Neural cell (in vitro differentiated cells): Measurements from ENCODE around the gene ICAM2. TPM values are rescaled to one million over a fixed set of nuclear protein-coding genes. Genes with fewer than 3 reads are reported as not detected.

Experiments
- H2AFZ ChIP-seq: fragments of 200-600, 300-800 bp; sonication (generic), shearing (Covaris generic); 2 replicates; pipeline ENCODE4 v1.6.0; 2014; ENCODE audit warnings: low read depth, mild to moderate bottlenecking, antibody characterized with exemption, low read length, moderate library complexity
- H3F3A ChIP-seq: fragments of 200-600 bp; shearing (Covaris generic); 2 replicates; pipeline ENCODE4 v1.6.1; 2016; ENCODE audit warnings: mild to moderate bottlenecking, moderate library complexity, mixed read lengths, antibody characterized with exemption, low read length; ENCODE audit not compliant: insufficient read depth, poor library complexity, severe bottlenecking
- H3K27ac ChIP-seq: fragments of 200-600, 300-800 bp; sonication (generic), shearing (Covaris generic); 2 replicates; pipeline ENCODE4 v1.5.1; 2014; ENCODE audit warnings: mild to moderate bottlenecking, low read length, moderate library complexity
- H3K27me3 ChIP-seq: fragments of 300-800, 200-600 bp; sonication (generic), shearing (Covaris generic); 2 replicates; pipeline ENCODE4 v1.6.0; 2014; ENCODE audit warnings: mild to moderate bottlenecking, low read depth, low read length, moderate library complexity; ENCODE audit not compliant: insufficient read depth
- H3K36me3 ChIP-seq: fragments of 300-800, 200-600 bp; sonication (generic), shearing (Covaris generic); 2 replicates; pipeline ENCODE4 v1.5.1; 2014; ENCODE audit warnings: mild to moderate bottlenecking, antibody characterized with exemption, low read length, moderate library complexity; ENCODE audit not compliant: insufficient read depth
- H3K4me2 ChIP-seq: fragments of 300-800, 200-600 bp; sonication (generic), shearing (Covaris generic); 2 replicates; pipeline ENCODE4 v1.6.0; 2014; ENCODE audit warnings: mild to moderate bottlenecking, low read length
- H3K4me3 ChIP-seq: fragments of 300-800, 200-600 bp; sonication (generic), shearing (Covaris generic); 2 replicates; pipeline ENCODE4 v1.5.1; 2014; ENCODE audit warnings: mild to moderate bottlenecking, low read length, moderate library complexity
- H3K79me2 ChIP-seq: fragments of 200-600 bp; shearing (Covaris generic); replicated peaks from 2 replicates; pipeline ENCODE4 v1.6.0; 2014; ENCODE audit warnings: mild to moderate bottlenecking, low read length, moderate library complexity; ENCODE audit not compliant: insufficient read depth
- H3K9ac ChIP-seq: fragments of 300-800, 200-600 bp; sonication (generic), shearing (Covaris generic); 2 replicates; pipeline ENCODE4 v1.6.1; 2016; ENCODE audit warnings: mild to moderate bottlenecking, low read length, mixed read lengths
- H3K9me2 ChIP-seq: fragments of 200-600 bp; shearing (Covaris generic); 2 replicates; pipeline ENCODE4 v1.6.1; 2016; ENCODE audit warnings: mild to moderate bottlenecking, low read length, mixed read lengths; ENCODE audit not compliant: insufficient read depth
- H3K9me3 ChIP-seq: fragments of 200-600, 300-800 bp; sonication (generic), shearing (Covaris generic); 2 replicates; pipeline ENCODE4 v1.6.1; 2016; ENCODE audit warnings: mild to moderate bottlenecking, mixed run types, low read length, moderate library complexity, mixed read lengths
- H4K20me1 ChIP-seq: fragments of 200-600 bp; shearing (Covaris generic); 2 replicates; pipeline ENCODE4 v1.6.1; 2016; ENCODE audit warnings: mild to moderate bottlenecking, mixed run types; ENCODE audit not compliant: insufficient read depth
- CTCF ChIP-seq: fragments of 450-650 bp; IDR thresholded peaks from 2 replicates; pipeline ENCODE4 v1.5.1; 2014; ENCODE audit warnings: antibody characterized with exemption, mild to moderate bottlenecking, moderate library complexity; ENCODE audit not compliant: poor library complexity, severe bottlenecking
- EP300 ChIP-seq: fragments of 450-650 bp; conservative IDR thresholded peaks from 2 replicates; pipeline ENCODE4 v1.6.1; 2014; ENCODE audit warnings: antibody characterized with exemption, mild to moderate bottlenecking, moderate library complexity; ENCODE audit not compliant: poor library complexity, severe bottlenecking
- EZH2 ChIP-seq: fragments of 200-600, 300-800 bp; shearing (Covaris generic), sonication (generic); IDR thresholded peaks from 2 replicates; pipeline ENCODE4 v1.6.1; 2014; ENCODE audit warnings: antibody characterized with exemption, low read length, borderline replicate concordance, mild to moderate bottlenecking; ENCODE audit not compliant: insufficient read depth, poor library complexity, severe bottlenecking
- MXI1 ChIP-seq: fragments of 450-650 bp; conservative IDR thresholded peaks from 2 replicates; pipeline ENCODE4 v1.6.1; 2014; ENCODE audit warnings: antibody characterized with exemption, mild to moderate bottlenecking; ENCODE audit not compliant: poor library complexity, severe bottlenecking
- POLR2AphosphoS5 ChIP-seq: IDR thresholded peaks from 2 replicates; pipeline ENCODE4 v1.6.1; 2012
- RAD21 ChIP-seq: fragments of 450-650 bp; conservative IDR thresholded peaks from 2 replicates; pipeline ENCODE4 v1.6.1; 2014; ENCODE audit warnings: antibody characterized with exemption, mild to moderate bottlenecking, moderate library complexity
- REST ChIP-seq: IDR thresholded peaks from 2 replicates; pipeline ENCODE4 v1.6.1; 2012; ENCODE audit warnings: borderline replicate concordance
- SMC3 ChIP-seq: fragments of 450-650 bp; conservative IDR thresholded peaks from 2 replicates; pipeline ENCODE4 v1.6.1; 2014; ENCODE audit warnings: antibody characterized with exemption, mild to moderate bottlenecking, moderate library complexity; ENCODE audit not compliant: poor library complexity
- TAF1 ChIP-seq: IDR thresholded peaks from 2 replicates; pipeline ENCODE4 v1.6.1; 2012; ENCODE audit warnings: low read depth
- polyA plus RNA-seq: library from polyadenylated mRNA; depleted of rRNA; stranded (reverse); fragments of >200 nt; gene quantifications from 2 replicates; pipeline ENCODE4 v1.2.3, GENCODE V29; 2014

The ICAM2 gene
- polyA plus RNA-seq, 1 donor from 2014 or later = not detected

GRCh38 chr17:63989622-63990345, 30.6 kb downstream of the ICAM2 start:
- Histone ChIP-seq H3K27me3 (no peaks in the 10 kb centered on the region), H3F3A (no peaks in the 10 kb centered on the region), H3K4me2 (no peak overlapping the region), H3K9ac (no peak overlapping the region), H3K79me2 (no peaks in the 10 kb centered on the region), H3K4me3 (no peak overlapping the region), H3K9me3 (no peaks in the 10 kb centered on the region), H2AFZ (no peak overlapping the region), H4K20me1 (no peaks in the 10 kb centered on the region), H3K27ac (no peak overlapping the region), H3K9me2 (no peaks in the 10 kb centered on the region), H3K36me3 (no peaks in the 10 kb centered on the region)
- no peak for TF ChIP-seq TAF1
- no peak for TF ChIP-seq POLR2AphosphoS5
- TF ChIP-seq MXI1 = no peak
- no peak for TF ChIP-seq SMC3
- no peak for TF ChIP-seq EZH2
- TF ChIP-seq CTCF = no peak
- no peak for TF ChIP-seq REST
- no peak for TF ChIP-seq RAD21

- Histone ChIP-seq H3K27ac (no peak overlapping the region), H3K36me3 (no peaks in the 10 kb centered on the region), H4K20me1 (no peaks in the 10 kb centered on the region), H3F3A (no peaks in the 10 kb centered on the region), H3K9ac (no peak overlapping the region), H3K9me2 (no peaks in the 10 kb centered on the region), H3K4me2 (no peak overlapping the region), H3K4me3 (no peak overlapping the region), H3K79me2 (no peaks in the 10 kb centered on the region), H3K27me3 (no peaks in the 10 kb centered on the region), H2AFZ (no peak overlapping the region), H3K9me3 (no peaks in the 10 kb centered on the region)
- TF ChIP-seq RAD21 (no peak), MXI1 (no peak), EP300 (no peak), REST (no peak), EZH2 (no peak), POLR2AphosphoS5 (no peak), TAF1 (no peak), SMC3 (no peak), CTCF (no peak)
Observed at GRCh38 chr17:63988741-63989621, 31.5 kb downstream of the ICAM2 start.
